Tibial nerve (tissue), 4 donors: ENCODE data around the gene HPRT1.

Experiments used
- CTCF ChIP-seq, 5 experiments: fragments of 200-600 bp in 3 of 5; fragments of 450-650 bp in 2 of 5; sonication (generic) in 3 of 5; IDR thresholded peaks; one replicate each; pipeline ENCODE4 v1.5.1; 2016 to 2019; ENCODE audit warnings: antibody characterized with exemption in 5 of 5, mild to moderate bottlenecking in 3 of 5, moderate library complexity in 2 of 5
- EP300 ChIP-seq, 2 donors: sonication (generic); formaldehyde crosslinking; IDR thresholded peaks; one replicate each; pipeline ENCODE4 v1.6.1; 2017; ENCODE audit warnings: antibody characterized with exemption in 2 of 2, mild to moderate bottlenecking in 1 of 2
- POLR2A ChIP-seq, 2 donors: fragments of 450-650 bp; IDR thresholded peaks; one replicate each; pipeline ENCODE4 v1.6.1; 2017; ENCODE audit warnings: antibody characterized with exemption in 2 of 2, mild to moderate bottlenecking in 2 of 2, moderate library complexity in 2 of 2

DNA sequence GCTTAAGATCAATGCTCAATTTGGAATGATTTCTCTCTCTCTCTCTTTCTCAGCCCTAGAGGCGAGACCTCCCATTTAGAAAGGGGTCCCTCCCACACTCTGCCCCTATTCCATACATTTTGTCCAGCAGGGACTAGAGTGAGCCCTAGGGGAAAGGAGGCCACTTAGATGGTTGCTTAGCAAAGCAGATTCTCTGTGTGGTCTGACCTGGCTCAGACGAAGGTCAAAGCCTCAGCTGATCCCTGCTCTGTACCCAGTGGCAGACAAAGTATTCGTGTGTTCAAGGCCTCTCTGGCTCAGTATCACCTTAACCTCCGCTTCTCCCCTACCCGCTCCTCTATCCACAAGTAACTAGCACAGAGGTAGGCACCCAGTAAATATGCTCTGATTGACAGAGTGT lies 78.4 kb downstream of the HPRT1 start:
- TF ChIP-seq CTCF (IDR thresholded peaks at IDR 0.05) (no peak), EP300 (IDR thresholded peaks at IDR 0.05) (no peak), POLR2A (IDR thresholded peaks at IDR 0.05) (no peak)
